ENCODE data around the gene TPRX2.
"Not testable (repeated sequence)": the region's sequence is repeated elsewhere in the genome, so short reads cannot be mapped to it uniquely, and the experiment has no call there.

Gene TPRX2

GRCh38 chr19:47886010-47886559, 27.1 kb downstream of the TPRX2 start, which contains the start of gene SULT2A1:
Gene SULT2A1, minus strand, starts transcription at chr19:47886315. Its CDS starts 58 bp downstream, at chr19:47886257.
- peaks cover 16% of the 10 kb centered on the region for H3K27me3 Mint-ChIP-seq
- no peak within 1 kb of the TSS for H3K27ac Mint-ChIP-seq
- H3K9me3 Mint-ChIP-seq = no peaks in the 10 kb centered on the region
- no peaks in the 10 kb centered on the region for H3K36me3 Mint-ChIP-seq (ENCODE audit: low read depth)
- H3K4me1 Mint-ChIP-seq = no peaks in the 10 kb centered on the region
- no peak within 1 kb of the TSS for H3K4me3 Mint-ChIP-seq
- no peak for ATAC-seq
- no peak for DNase-seq

- Mint-ChIP-seq H3K27ac (no peak overlapping the region), H3K4me3 (no peak overlapping the region), H3K9me3 (no peaks in the 10 kb centered on the region), H3K4me1 (no peaks in the 10 kb centered on the region), H3K36me3 (ENCODE audit: low read depth) (peaks cover 2% of the 10 kb centered on the region), H3K27me3 (peaks cover 8% of the 10 kb centered on the region)
- no peak for DNase-seq
- no peak for ATAC-seq
Measured at GRCh38 chr19:47890865-47891621, 32.0 kb downstream of the TPRX2 start.

GRCh38 chr19:47891622-47891922, 32.5 kb downstream of the TPRX2 start:
- Mint-ChIP-seq H3K9me3 (no peaks in the 10 kb centered on the region), H3K27ac (no peak overlapping the region), H3K36me3 (ENCODE audit: low read depth) (peaks cover 2% of the 10 kb centered on the region), H3K27me3 (peaks cover 8% of the 10 kb centered on the region), H3K4me1 (no peaks in the 10 kb centered on the region), H3K4me3 (no peak overlapping the region)
- ATAC-seq = no peak
- DNase-seq = no peak

GRCh38 chr19:47891923-47892666, 33.1 kb downstream of the TPRX2 start:
- DNase-seq (no peak), ATAC-seq (no peak)
- Mint-ChIP-seq H3K27me3 (peaks cover 3% of the 10 kb centered on the region), H3K27ac (no peak overlapping the region), H3K36me3 (ENCODE audit: low read depth) (peaks cover 2% of the 10 kb centered on the region), H3K9me3 (no peaks in the 10 kb centered on the region), H3K4me3 (no peak overlapping the region), H3K4me1 (no peaks in the 10 kb centered on the region)

DNA sequence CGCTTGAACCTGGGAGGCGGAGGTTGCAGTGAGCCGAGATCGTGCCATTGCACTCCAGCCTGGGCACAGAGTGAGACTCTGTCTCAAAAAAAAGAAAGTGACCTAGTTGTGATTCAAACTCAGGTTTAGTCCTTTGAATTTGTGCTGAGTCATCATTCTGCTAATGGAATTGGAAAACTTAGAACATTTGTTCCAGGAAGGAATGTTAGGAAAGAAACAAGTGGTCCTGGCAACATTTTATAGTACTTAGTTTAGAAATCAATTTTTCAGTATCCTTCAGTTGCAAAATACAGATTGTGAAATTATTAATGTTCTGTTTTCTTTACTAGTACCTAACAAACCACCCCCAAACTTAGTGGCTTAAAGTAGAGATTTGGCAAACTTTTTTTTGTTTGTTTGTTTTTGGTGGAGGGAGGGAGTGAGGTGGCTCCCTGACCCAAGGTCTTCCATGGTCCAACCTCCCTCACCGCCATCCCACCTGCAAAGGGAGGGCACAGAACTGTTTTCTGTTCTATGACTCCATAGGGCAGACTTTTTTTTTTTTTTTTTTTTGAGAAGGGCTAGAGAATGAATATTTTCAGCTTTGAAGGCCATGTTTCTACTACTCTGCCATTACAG, 36.2 kb downstream of the TPRX2 start:
- peaks cover 2% of the 10 kb centered on the region for H3K36me3 Mint-ChIP-seq (ENCODE audit: low read depth)
- no peaks in the 10 kb centered on the region for H3K27me3 Mint-ChIP-seq
- no peak overlapping the region for H3K27ac Mint-ChIP-seq
- no peak overlapping the region for H3K4me3 Mint-ChIP-seq
- H3K9me3 Mint-ChIP-seq = no peaks in the 10 kb centered on the region
- H3K4me1 Mint-ChIP-seq = no peaks in the 10 kb centered on the region
- ATAC-seq (no peak), DNase-seq (no peak)

DNA sequence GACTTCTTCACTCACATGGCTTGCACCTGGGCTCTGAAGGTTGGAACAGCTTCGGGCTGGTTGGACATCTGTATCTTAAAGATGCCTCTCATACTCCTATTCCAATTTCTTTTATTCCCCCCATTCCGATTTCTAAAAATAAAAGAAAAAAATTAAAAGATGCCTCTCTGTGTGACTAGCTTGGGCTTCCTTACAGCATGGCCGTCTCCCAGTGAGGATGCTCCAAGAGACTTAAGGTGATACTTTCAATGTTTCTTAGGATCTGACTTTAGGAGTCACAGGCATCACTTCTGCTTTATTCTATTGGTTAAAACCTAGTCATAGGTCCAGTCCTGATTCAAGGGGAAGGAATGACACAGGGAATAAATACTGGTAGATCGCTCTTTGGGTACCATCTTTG, 37.0 kb downstream of the TPRX2 start:
- Mint-ChIP-seq H3K27me3 (peaks cover 3% of the 10 kb centered on the region), H3K27ac (no peak overlapping the region), H3K4me3 (no peak overlapping the region), H3K36me3 (ENCODE audit: low read depth) (peaks cover 2% of the 10 kb centered on the region), H3K4me1 (no peaks in the 10 kb centered on the region), H3K9me3 (no peaks in the 10 kb centered on the region)
- ATAC-seq (no peak), DNase-seq (no peak)

DNA sequence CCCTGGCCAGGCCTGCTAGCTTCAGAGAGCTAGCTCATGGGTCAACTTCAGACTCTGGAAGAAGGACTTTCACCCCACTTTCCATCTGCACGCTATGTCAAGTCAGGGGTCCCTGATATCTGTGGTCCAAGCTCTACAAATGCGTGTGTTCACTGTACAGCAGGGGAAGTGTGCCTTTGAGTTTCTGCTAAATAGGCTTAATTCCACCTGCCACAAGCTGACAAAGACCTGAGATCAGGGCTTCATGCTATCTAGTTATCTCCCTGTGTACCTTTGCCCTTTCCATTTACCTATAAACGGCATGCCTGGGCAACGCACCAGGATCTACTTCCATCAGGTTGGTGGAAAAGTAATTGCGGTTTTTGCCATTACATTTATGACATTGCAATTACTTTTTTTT, 37.7 kb downstream of the TPRX2 start:
- H3K27ac Mint-ChIP-seq = no peak overlapping the region
- no peaks in the 10 kb centered on the region for H3K4me1 Mint-ChIP-seq
- no peak overlapping the region for H3K4me3 Mint-ChIP-seq
- DNase-seq (no peak), ATAC-seq (no peak)
- peaks cover 2% of the 10 kb centered on the region for H3K36me3 Mint-ChIP-seq (ENCODE audit: low read depth)
- no peaks in the 10 kb centered on the region for H3K9me3 Mint-ChIP-seq
- peaks cover 6% of the 10 kb centered on the region for H3K27me3 Mint-ChIP-seq

GRCh38 chr19:47897861-47898260, 38.8 kb downstream of the TPRX2 start:
- DNase-seq (no peak), ATAC-seq (no peak)
- Mint-ChIP-seq H3K36me3 (ENCODE audit: low read depth) (peaks cover 1% of the 10 kb centered on the region), H3K27ac (no peak overlapping the region), H3K4me3 (no peak overlapping the region), H3K9me3 (no peaks in the 10 kb centered on the region), H3K27me3 (peaks cover 9% of the 10 kb centered on the region), H3K4me1 (no peaks in the 10 kb centered on the region)

DNA sequence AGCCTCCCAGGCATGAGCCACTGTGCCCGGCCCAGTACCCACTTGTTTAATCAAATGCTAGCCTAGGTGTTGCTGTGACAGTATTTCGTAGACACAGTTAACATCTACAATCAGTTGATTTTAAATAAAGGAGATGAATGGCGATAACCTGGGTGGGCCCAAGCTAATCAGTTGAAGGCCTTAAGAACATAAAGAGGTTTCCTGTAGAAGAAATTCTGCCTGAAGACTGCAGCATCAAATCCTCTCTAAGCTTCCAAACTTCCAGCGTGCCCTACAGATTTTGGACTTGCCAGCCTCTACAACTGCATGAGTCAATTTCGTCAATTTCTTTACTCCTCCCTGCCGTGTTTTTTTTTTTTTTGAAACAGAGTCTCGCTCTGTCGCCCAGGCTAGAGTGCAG, 40.3 kb downstream of the TPRX2 start:
- H3K9me3 Mint-ChIP-seq = no peaks in the 10 kb centered on the region
- H3K36me3 Mint-ChIP-seq (ENCODE audit: low read depth) = no peaks in the 10 kb centered on the region
- no peak overlapping the region for H3K27ac Mint-ChIP-seq
- H3K4me3 Mint-ChIP-seq = no peak overlapping the region
- no peaks in the 10 kb centered on the region for H3K4me1 Mint-ChIP-seq
- ATAC-seq (no peak), DNase-seq (no peak)
- peaks cover 12% of the 10 kb centered on the region for H3K27me3 Mint-ChIP-seq

GRCh38 chr19:47901370-47901769, 42.3 kb downstream of the TPRX2 start:
- Mint-ChIP-seq H3K4me3 (no peak overlapping the region), H3K27ac (no peak overlapping the region), H3K36me3 (ENCODE audit: low read depth) (no peaks in the 10 kb centered on the region), H3K9me3 (no peaks in the 10 kb centered on the region), H3K27me3 (peaks cover 12% of the 10 kb centered on the region), H3K4me1 (no peaks in the 10 kb centered on the region)
- no peak for ATAC-seq
- no peak for DNase-seq

DNA sequence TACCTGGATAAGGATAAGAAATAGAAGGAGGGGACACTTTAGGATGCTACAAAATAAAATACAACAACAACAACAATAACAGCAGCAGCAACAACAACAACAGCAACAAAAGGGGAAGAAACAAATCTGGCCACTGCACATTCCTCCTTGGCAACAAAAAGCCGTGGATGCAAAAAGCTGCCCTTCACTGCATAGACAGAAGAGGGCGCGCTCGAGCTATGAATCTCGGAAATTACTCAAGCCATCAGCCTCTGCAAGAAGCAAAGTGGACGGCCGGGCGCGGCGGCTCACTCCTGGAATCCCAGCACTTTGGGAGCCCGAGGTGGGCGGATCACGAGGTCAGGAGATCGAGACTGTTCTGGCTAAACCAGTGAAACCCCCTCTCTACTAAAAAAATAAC, 50.3 kb downstream of the TPRX2 start:
- not testable (repeated sequence) for ATAC-seq; H3K27me3 Mint-ChIP-seq; H3K9me3 Mint-ChIP-seq; H3K27ac Mint-ChIP-seq; H3K4me3 Mint-ChIP-seq; H3K36me3 Mint-ChIP-seq (ENCODE audit: low read depth); H3K4me1 Mint-ChIP-seq
- DNase-seq = peak; percentile 66

- H3K27me3 Mint-ChIP-seq; H3K9me3 Mint-ChIP-seq; H3K27ac Mint-ChIP-seq; DNase-seq; H3K36me3 Mint-ChIP-seq (ENCODE audit: low read depth); ATAC-seq; H3K4me1 Mint-ChIP-seq; H3K4me3 Mint-ChIP-seq: not testable (repeated sequence)
Measured at GRCh38 chr19:47910191-47910590, 51.2 kb downstream of the TPRX2 start.
